AG09309 (cell line): ENCODE data around the gene IRAK1.
A peak's percentile ranks its signal among the peaks of the same experiment; 100 is the strongest.

Source experiments
- DNase-seq: peaks from one replicate; pipeline ENCODE4 v3.0.0-alpha.2; 2010; ENCODE audit warnings: low read depth
- H3K4me3 ChIP-seq: 2 replicates; pipeline ENCODE4 v1.5.1; 2011; ENCODE audit warnings: mild to moderate bottlenecking, low read depth, low read length, moderate library complexity; ENCODE audit not compliant: control insufficient read depth
- TF ChIP-seq, protein P1 (sequence below): IDR thresholded peaks from 2 replicates; pipeline ENCODE4 v1.5.1; 2011; ENCODE audit warnings: mild to moderate bottlenecking, low read depth, low read length, inconsistent platforms; ENCODE audit not compliant: insufficient read depth, control insufficient read depth; ENCODE audit errors: missing control alignments

The IRAK1 gene

GRCh38 chrX:154021131-154021611 is 1.5 kb upstream of the IRAK1 start:
- no peak overlapping the region for H3K4me3 ChIP-seq
- DNase-seq: peak; percentile 20
- TF ChIP-seq, protein P1, sequence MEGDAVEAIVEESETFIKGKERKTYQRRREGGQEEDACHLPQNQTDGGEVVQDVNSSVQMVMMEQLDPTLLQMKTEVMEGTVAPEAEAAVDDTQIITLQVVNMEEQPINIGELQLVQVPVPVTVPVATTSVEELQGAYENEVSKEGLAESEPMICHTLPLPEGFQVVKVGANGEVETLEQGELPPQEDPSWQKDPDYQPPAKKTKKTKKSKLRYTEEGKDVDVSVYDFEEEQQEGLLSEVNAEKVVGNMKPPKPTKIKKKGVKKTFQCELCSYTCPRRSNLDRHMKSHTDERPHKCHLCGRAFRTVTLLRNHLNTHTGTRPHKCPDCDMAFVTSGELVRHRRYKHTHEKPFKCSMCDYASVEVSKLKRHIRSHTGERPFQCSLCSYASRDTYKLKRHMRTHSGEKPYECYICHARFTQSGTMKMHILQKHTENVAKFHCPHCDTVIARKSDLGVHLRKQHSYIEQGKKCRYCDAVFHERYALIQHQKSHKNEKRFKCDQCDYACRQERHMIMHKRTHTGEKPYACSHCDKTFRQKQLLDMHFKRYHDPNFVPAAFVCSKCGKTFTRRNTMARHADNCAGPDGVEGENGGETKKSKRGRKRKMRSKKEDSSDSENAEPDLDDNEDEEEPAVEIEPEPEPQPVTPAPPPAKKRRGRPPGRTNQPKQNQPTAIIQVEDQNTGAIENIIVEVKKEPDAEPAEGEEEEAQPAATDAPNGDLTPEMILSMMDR: no peak

- no peak for DNase-seq
- peak overlapping the region; percentile 46 for H3K4me3 ChIP-seq
- TF ChIP-seq, protein P1: no peak
Measured at GRCh38 chrX:154020536-154021115, 924 bp upstream of the IRAK1 start.

DNA sequence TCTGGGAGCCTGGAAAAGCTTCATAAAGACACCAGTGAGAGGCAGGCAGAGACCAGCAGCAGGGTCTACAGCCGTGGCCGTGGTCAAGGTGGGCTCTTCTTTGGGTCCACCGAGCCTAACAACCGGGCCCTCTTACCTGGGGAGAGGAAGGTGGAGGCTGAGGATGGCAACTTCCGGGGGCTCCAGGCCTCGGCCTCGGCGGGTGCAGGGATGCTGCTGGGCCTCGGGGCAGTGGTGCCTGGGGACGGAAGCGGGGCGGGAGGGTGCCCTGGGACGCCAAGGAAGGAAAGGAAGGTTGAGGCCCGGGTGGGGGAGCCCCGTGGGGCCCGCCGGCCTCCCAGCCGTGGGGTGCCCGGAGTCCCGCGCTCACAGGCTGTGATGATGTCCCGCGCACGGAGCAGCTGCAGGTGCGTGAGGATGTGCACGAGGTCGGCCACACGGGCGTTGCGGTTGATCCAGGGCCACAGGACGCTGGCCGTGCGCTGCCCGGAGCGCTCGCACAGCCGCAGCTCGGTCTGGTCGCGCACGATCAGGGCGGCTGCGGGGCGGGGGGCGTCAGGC is 561 bp downstream of the IRAK1 start:
- peak overlapping the region; percentile 44 for H3K4me3 ChIP-seq
- DNase-seq: no peak
- TF ChIP-seq, protein P1: no peak

DNA sequence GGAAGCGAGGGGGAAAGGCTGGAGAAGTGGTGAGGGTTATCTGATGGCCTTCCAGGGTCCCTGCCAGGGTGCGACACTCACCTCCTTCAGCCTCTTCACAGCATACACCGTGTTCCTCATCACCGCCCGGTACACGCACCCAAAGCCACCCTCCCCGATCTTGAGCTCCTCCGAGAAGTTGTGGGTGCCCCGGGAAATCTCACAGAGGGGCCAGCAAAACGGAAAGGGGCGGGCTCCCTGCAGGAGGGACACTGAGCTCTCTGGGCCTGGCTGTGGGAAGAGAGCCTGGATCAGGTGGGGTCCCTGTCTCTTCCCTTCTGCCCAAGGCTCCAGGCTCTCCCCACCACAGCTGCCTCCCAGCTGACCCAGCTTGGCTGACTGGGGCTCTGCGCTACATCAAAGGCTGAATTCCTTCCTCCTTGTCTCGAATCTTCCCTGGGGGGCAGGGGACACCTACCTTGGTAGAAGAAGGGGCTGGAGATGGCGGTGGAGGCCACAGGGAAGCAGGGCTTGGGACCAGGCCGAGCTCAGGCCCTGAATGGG is 1.1 kb downstream of the IRAK1 start:
- TF ChIP-seq, protein P1: no peak
- DNase-seq: no peak
- peak overlapping the region; percentile 44 for H3K4me3 ChIP-seq

GRCh38 chrX:154017766-154018517 is 1.8 kb downstream of the IRAK1 start:
- H3K4me3 ChIP-seq: peak overlapping the region; percentile 44
- TF ChIP-seq, protein P1: no peak
- DNase-seq: no peak

DNA sequence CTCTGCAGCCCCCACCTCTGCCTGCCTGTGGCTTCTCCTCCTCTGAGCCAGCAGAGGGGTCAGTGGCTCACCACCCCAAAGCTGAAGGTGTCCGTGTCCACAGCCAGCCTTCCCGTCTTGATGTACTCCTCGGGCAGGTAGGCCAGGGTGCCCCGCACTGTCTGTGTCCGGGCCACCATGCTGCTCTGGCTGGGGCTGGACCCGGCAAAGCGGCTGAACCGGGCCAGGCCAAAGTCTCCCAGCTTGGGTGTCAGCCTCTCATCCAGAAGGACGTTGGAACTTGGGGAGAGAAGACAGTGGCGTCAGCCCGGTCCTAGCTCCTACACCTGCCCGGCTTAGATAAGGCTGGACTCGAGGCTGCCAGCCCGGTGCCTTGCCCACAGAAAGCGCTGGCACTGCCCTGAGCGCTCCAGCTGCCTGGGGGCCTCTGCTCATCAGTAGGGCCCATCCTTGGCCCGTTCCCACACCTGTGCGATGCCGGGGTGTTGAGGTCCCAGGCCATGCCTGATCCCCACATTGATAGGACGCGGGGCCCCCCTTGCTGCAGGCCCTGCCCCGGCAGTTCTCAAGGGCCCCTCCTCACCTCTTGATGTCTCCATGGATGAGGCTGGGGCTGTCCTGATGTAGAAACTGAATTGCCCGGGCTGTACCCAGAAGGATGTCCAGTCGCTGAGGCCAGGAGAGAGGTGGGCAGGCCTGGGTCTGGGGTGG is 3.2 kb downstream of the IRAK1 start:
- DNase-seq: no peak
- H3K4me3 ChIP-seq: no peak overlapping the region
- TF ChIP-seq, protein P1: no peak
